ENCODE results near the gene EFCAB11.

DNA sequence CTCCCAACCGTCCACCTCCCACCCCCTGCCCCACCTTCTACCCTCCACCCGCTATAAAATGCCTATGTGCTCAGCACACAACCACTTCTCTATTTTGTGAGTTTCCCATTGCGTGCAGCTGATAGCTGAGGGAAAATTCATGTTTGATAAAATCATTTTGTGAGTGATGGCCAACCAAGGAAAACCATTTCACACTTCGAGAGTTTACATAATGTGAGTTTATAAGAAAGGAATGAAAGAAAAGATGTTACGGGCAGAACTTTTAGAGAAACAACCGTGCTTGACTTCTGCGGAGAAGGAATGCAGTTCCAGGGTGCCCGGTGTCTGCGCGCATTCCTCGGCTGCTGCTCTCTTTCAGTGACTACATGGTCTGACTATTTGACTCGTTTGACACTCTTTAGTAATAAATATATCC is 140.9 kb downstream of the EFCAB11 start:
- TF ChIP-seq, protein P1, sequence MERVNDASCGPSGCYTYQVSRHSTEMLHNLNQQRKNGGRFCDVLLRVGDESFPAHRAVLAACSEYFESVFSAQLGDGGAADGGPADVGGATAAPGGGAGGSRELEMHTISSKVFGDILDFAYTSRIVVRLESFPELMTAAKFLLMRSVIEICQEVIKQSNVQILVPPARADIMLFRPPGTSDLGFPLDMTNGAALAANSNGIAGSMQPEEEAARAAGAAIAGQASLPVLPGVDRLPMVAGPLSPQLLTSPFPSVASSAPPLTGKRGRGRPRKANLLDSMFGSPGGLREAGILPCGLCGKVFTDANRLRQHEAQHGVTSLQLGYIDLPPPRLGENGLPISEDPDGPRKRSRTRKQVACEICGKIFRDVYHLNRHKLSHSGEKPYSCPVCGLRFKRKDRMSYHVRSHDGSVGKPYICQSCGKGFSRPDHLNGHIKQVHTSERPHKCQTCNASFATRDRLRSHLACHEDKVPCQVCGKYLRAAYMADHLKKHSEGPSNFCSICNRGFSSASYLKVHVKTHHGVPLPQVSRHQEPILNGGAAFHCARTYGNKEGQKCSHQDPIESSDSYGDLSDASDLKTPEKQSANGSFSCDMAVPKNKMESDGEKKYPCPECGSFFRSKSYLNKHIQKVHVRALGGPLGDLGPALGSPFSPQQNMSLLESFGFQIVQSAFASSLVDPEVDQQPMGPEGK (CRISPR knock-in tag; IDR thresholded peaks at IDR 0.05; ENCODE audit: borderline replicate concordance), result no peak
- TF ChIP-seq ZC3H10 (CRISPR knock-in tag; IDR thresholded peaks at IDR 0.05) (no peak), TCF4 (CRISPR knock-in tag; IDR thresholded peaks at IDR 0.05; ENCODE audit: borderline replicate concordance) (no peak)
